Stomach (tissue), 4 donors: ENCODE results near the gene ARL4D.

Experiments
- CTCF ChIP-seq, 7 experiments: fragments of 450-650 bp in 4 of 7; fragments of 200-600 bp in 3 of 7; sonication (generic) in 3 of 7; IDR thresholded peaks; one replicate each; pipeline ENCODE4 v1.5.1; 2016 to 2019; ENCODE audit warnings: antibody characterized with exemption in 7 of 7, control low read depth in 2 of 7, mild to moderate bottlenecking in 1 of 7
- POLR2A ChIP-seq, 4 donors: fragments of 450-650 bp; IDR thresholded peaks; one replicate each; pipeline ENCODE4 v1.6.1; 2016; ENCODE audit warnings: antibody characterized with exemption in 4 of 4, control low read depth in 2 of 4, mild to moderate bottlenecking in 1 of 4, moderate library complexity in 1 of 4

GRCh38 chr17:43431714-43432523 is 33.1 kb downstream of the ARL4D start:
- no peak for TF ChIP-seq CTCF (IDR thresholded peaks at IDR 0.05)
- no peak for TF ChIP-seq POLR2A (IDR thresholded peaks at IDR 0.05)
